RPMI8226 (cell line): ENCODE data around the gene XKR8.
"Not testable (repeated sequence)": the region's sequence is repeated elsewhere in the genome, so short reads cannot be mapped to it uniquely, and the experiment has no call there.

Source experiments
- DNase-seq: peaks from one replicate; pipeline ENCODE4 v3.0.0-alpha.2; 2015

XKR8 gene

DNA sequence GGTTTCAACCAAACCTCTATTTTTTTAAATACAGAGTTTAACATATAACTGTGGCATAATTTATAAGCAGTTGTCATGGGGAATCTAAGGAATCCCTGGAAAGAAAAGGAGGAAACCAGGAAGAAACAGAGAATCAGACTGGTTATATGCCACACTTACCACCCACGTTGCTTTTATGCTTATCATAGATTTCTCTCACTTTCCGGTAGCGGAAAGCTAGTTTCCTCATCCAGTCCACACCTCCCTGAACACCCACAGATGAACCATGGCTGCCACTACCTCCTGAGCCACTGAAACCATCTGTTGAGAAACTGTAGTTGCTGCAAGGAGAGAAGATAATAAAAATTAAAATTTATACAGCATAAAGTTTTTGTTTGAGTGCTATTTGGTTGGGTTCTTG is 33.5 kb downstream of the XKR8 start:
- no peak for DNase-seq

DNA sequence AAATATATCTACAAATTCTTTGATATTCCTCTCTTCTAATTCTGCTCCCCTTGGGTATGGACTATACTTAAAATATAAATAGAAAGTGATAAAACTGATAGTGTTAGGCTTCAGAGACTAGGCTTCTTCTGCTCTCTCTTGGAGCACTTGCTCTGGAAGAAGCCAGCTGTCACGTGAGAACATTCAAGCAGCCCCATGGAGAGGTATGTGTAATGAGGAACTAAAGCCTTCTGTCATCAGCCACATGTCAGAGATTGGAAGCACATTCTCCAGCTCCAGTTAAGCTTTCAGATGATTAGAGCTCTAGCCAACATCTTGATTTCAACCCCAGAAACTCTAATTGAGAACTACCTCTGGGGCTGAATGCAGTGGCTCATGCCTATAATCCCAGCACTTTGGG is 34.3 kb downstream of the XKR8 start:
- no peak for DNase-seq

DNA sequence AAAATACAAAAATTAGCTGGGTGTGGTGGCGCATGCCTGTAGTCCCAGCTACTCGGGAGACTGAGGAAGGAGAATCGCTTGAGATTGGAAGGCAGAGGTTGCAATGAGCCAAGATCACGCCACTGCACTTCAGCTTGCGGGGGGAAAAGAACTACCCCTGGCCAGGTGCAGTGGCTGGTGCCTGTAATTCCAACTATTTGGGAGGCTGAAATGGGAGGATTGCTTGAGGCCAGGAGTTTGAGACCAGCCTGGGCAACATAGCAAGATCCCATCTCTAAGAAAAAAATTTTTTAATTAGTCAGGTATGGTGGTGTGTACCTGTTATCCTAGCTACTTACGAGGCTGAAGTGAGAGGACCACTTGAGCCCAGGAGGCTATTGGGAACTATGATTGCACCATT is 34.8 kb downstream of the XKR8 start:
- DNase-seq = not testable (repeated sequence)

DNA sequence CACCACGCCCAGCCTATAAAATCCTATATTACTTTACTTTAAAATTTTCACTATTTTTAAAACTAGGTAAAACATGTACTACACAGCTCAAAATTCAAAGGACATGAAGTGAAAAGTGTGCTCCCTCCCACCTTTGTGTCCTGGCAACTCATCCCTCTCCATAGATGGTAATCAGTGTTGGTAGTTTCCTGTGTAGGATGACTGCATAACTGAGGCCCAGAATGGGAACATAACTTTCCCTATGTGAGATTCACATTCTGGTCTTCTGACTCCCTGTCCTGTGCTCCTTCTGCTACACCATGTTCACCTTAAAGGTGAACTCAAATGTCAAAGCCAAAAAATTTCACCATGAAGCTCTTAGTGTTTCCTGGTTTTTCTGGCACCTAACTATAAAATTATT is 39.3 kb downstream of the XKR8 start:
- no peak for DNase-seq

DNA sequence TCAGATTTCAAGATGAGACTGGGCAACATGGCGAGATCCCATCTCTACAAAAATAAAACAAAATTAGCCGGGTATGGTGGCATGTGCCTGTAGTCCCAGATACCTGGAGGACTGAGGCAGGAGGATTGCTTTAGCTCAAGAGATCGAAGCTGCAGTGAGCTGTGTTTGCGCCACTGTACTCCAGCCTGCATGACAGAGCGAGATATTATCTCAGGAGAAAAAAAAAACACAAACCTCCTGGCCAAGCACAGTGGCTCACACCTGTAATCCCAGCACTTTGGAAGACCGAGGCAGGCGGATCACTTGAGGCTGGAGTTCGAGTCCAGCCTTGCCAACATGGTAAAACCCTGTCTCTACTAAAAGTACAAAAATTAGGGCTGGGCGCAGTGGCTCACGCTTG is 42.8 kb downstream of the XKR8 start:
- DNase-seq = no peak

DNA sequence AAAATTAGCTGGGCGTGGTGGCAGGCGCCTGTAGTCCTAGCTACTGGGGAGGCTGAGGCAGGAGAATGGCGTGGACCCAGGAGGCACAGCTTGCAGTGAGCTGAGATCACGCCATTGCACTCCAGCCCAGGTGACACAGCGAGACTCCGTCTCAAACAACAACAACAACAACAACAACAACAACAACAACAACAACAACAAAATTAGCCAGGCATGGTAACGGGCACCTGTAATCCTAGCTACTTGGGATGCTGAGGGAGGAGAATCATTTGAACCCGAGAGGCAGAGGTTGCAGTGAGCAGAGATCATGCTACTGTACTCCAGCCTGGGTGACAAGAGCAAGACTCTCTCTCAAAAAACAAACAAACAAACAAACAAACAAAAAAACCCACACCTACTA is 43.3 kb downstream of the XKR8 start:
- DNase-seq = not testable (repeated sequence)

DNA sequence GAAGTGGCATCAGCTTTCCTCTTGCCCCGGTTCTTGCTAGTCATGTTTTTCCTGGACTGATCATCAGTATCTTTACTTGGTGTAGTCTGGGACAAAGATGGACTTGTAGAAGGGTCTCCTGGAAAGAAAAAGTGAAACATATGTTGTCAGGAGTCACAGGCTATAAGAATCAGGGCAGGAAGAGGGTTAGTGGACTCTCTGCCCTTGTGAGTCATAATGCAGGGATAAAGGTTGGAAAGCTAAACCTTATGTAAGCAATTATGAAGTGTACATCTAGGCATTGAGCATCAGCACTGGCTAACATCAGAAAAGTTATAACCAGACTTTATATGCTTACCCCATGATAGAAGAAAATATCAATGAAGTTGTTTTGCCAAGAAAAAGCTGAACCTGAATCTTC is 51.2 kb downstream of the XKR8 start:
- no peak for DNase-seq
